Panc1 (cell line): ENCODE results near the gene C2orf69.

ENCODE experiments used
- POLR2AphosphoS5 ChIP-seq: IDR thresholded peaks from 2 replicates; pipeline ENCODE4 v1.6.1; 2012; ENCODE audit warnings: mild to moderate bottlenecking, low read depth, low read length, moderate library complexity
- SIN3A ChIP-seq: IDR thresholded peaks from 2 replicates; pipeline ENCODE4 v1.6.1; 2012; ENCODE audit warnings: low read depth, mild to moderate bottlenecking, low read length, moderate library complexity, borderline replicate concordance; ENCODE audit not compliant: insufficient read depth
- TF ChIP-seq, protein P1 (sequence below): fragments of 450-650 bp; IDR thresholded peaks from 2 replicates; pipeline ENCODE4 v1.5.1; 2017; ENCODE audit warnings: mild to moderate bottlenecking

DNA sequence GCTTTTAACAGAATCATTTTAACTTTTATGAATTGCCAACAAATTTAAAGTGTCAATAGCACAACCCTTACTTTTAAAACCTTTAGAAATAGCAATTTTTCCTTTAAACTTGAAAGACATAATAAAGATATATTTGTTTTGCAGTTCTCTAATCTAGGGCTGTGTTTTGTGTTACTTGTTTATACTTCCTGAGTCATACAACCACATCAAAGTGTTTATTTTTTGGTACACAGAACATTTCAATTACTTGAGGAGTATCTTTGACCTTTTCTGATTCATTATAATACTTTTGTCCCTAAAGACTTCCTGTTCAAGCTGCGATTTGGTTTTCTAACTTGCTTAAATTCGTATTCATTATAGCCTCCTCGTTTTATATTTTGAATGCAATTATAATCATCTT lies 22.4 kb downstream of the C2orf69 start:
- TF ChIP-seq, protein P1, sequence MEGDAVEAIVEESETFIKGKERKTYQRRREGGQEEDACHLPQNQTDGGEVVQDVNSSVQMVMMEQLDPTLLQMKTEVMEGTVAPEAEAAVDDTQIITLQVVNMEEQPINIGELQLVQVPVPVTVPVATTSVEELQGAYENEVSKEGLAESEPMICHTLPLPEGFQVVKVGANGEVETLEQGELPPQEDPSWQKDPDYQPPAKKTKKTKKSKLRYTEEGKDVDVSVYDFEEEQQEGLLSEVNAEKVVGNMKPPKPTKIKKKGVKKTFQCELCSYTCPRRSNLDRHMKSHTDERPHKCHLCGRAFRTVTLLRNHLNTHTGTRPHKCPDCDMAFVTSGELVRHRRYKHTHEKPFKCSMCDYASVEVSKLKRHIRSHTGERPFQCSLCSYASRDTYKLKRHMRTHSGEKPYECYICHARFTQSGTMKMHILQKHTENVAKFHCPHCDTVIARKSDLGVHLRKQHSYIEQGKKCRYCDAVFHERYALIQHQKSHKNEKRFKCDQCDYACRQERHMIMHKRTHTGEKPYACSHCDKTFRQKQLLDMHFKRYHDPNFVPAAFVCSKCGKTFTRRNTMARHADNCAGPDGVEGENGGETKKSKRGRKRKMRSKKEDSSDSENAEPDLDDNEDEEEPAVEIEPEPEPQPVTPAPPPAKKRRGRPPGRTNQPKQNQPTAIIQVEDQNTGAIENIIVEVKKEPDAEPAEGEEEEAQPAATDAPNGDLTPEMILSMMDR, result no peak
- TF ChIP-seq POLR2AphosphoS5 (no peak), SIN3A (no peak)
